Measurements from ENCODE around the gene TMEM106B.

- TF ChIP-seq POLR2A (IDR thresholded peaks at IDR 0.05; ENCODE audit: low read length) (no peak), GATA1 (IDR thresholded peaks at IDR 0.05; ENCODE audit: low read depth, low read length) (no peak)
Observed at GRCh38 chr7:12174931-12175330, 36.2 kb upstream of the TMEM106B start.
